NB4 (cell line): ENCODE measurements around the gene CEP170B.
"Not testable (repeated sequence)": the region's sequence is repeated elsewhere in the genome, so short reads cannot be mapped to it uniquely, and the experiment has no call there.

Source experiments
- CTCF ChIP-seq: IDR thresholded peaks from one replicate; pipeline ENCODE4 v1.5.1; 2012; ENCODE audit warnings: low read depth, low read length
- MAX ChIP-seq: IDR thresholded peaks from 2 replicates; pipeline ENCODE4 v1.6.1; 2011; ENCODE audit warnings: low read depth, low read length
- MYC ChIP-seq: IDR thresholded peaks from 2 replicates; pipeline ENCODE4 v1.6.1; 2011; ENCODE audit warnings: low read depth, low read length
- POLR2A ChIP-seq: IDR thresholded peaks from 2 replicates; pipeline ENCODE4 v1.6.1; 2011; ENCODE audit warnings: mild to moderate bottlenecking; ENCODE audit not compliant: insufficient read length; ENCODE audit errors: extremely low read depth

- TF ChIP-seq CTCF, MAX, POLR2A, MYC: not testable (repeated sequence)
Measured at GRCh38 chr14:104944016-104944308, 78.9 kb downstream of the CEP170B start.
